ENCODE results near the gene ZMYND8.
A peak's percentile ranks its signal among the peaks of the same experiment; 100 is the strongest.
"Not testable (repeated sequence)": the region's sequence is repeated elsewhere in the genome, so short reads cannot be mapped to it uniquely, and the experiment has no call there.

ZMYND8 gene

GRCh38 chr20:47285189-47285588 lies 71.3 kb downstream of the ZMYND8 start:
- no peak for DNase-seq (ENCODE audit: low spot score)

GRCh38 chr20:47284373-47284772 lies 72.1 kb downstream of the ZMYND8 start:
- no peak for DNase-seq (ENCODE audit: low spot score)

- DNase-seq (ENCODE audit: low spot score), result no peak
Observed at GRCh38 chr20:47283411-47283810, 73.1 kb downstream of the ZMYND8 start.

- DNase-seq (ENCODE audit: low spot score), result no peak
Observed at GRCh38 chr20:47282864-47283263, 73.6 kb downstream of the ZMYND8 start.

GRCh38 chr20:47281376-47281775 lies 75.1 kb downstream of the ZMYND8 start:
- DNase-seq (ENCODE audit: low spot score), result no peak

- DNase-seq (ENCODE audit: low spot score), result no peak
Observed at GRCh38 chr20:47280668-47281067, 75.8 kb downstream of the ZMYND8 start.

GRCh38 chr20:47280228-47280627 lies 76.3 kb downstream of the ZMYND8 start:
- DNase-seq (ENCODE audit: low spot score), result no peak

- no peak for DNase-seq (ENCODE audit: low spot score)
Observed at GRCh38 chr20:47278907-47279348, 77.6 kb downstream of the ZMYND8 start.

GRCh38 chr20:47277535-47277872 lies 79.0 kb downstream of the ZMYND8 start:
- not testable (repeated sequence) for DNase-seq (ENCODE audit: low spot score)

GRCh38 chr20:47276851-47277534 lies 79.5 kb downstream of the ZMYND8 start:
- peak; percentile 36 for DNase-seq (ENCODE audit: low spot score)

- DNase-seq (ENCODE audit: low spot score), result no peak
Observed at GRCh38 chr20:47276251-47276650, 80.2 kb downstream of the ZMYND8 start.

GRCh38 chr20:47275548-47275947 lies 81.0 kb downstream of the ZMYND8 start:
- DNase-seq (ENCODE audit: low spot score), result no peak

- no peak for DNase-seq (ENCODE audit: low spot score)
Observed at GRCh38 chr20:47274401-47275108, 81.9 kb downstream of the ZMYND8 start.

- DNase-seq (ENCODE audit: low spot score), result no peak
Observed at GRCh38 chr20:47273591-47274235, 82.8 kb downstream of the ZMYND8 start.

- DNase-seq (ENCODE audit: low spot score), result peak; percentile 85
Observed at GRCh38 chr20:47272893-47273590, 83.5 kb downstream of the ZMYND8 start.

- DNase-seq (ENCODE audit: low spot score), result no peak
Observed at GRCh38 chr20:47271046-47271615, 85.4 kb downstream of the ZMYND8 start.

GRCh38 chr20:47269309-47270165 lies 87.0 kb downstream of the ZMYND8 start:
- DNase-seq (ENCODE audit: low spot score), result no peak

- no peak for DNase-seq (ENCODE audit: low spot score)
Observed at GRCh38 chr20:47267621-47268020, 88.9 kb downstream of the ZMYND8 start.

GRCh38 chr20:47266847-47267515 lies 89.5 kb downstream of the ZMYND8 start:
- no peak for DNase-seq (ENCODE audit: low spot score)

- no peak for DNase-seq (ENCODE audit: low spot score)
Observed at GRCh38 chr20:47265984-47266383, 90.5 kb downstream of the ZMYND8 start.

- DNase-seq (ENCODE audit: low spot score), result no peak
Observed at GRCh38 chr20:47265214-47265613, 91.3 kb downstream of the ZMYND8 start.
